KMS-11 (cell line): Measurements from ENCODE around the gene CCT6A.
"Not testable (repeated sequence)": the region's sequence is repeated elsewhere in the genome, so short reads cannot be mapped to it uniquely, and the experiment has no call there.

Experiments
- H2AFZ ChIP-seq: fragments of 200-600 bp; sonication (generic); 2 replicates; pipeline ENCODE4 v1.6.1; 2016; ENCODE audit warnings: antibody characterized with exemption, mixed run types, low read depth
- H3K27ac ChIP-seq: fragments of 200-600 bp; sonication (generic); 2 replicates; pipeline ENCODE4 v1.6.1; 2016; ENCODE audit warnings: mild to moderate bottlenecking, mixed run types
- H3K27me3 ChIP-seq: fragments of 200-600 bp; sonication (generic); 2 replicates; pipeline ENCODE4 v1.6.1; 2017; ENCODE audit warnings: mild to moderate bottlenecking, low read depth, mixed run types, moderate library complexity; ENCODE audit not compliant: insufficient read depth
- H3K36me3 ChIP-seq: fragments of 200-600 bp; sonication (generic); 2 replicates; pipeline ENCODE4 v1.6.1; 2017; ENCODE audit warnings: mild to moderate bottlenecking, mixed run types; ENCODE audit not compliant: insufficient read depth
- H3K4me1 ChIP-seq: fragments of 200-600 bp; sonication (generic); 2 replicates; pipeline ENCODE4 v1.6.1; 2016; ENCODE audit warnings: mild to moderate bottlenecking, low read depth, mixed run types; ENCODE audit not compliant: poor library complexity, severe bottlenecking
- H3K4me2 ChIP-seq: fragments of 200-600 bp; sonication (generic); 2 replicates; pipeline ENCODE4 v1.7.0; 2016; ENCODE audit warnings: mild to moderate bottlenecking, mixed run types
- H3K4me3 ChIP-seq: fragments of 200-600 bp; sonication (generic); IDR thresholded peaks from 2 replicates; pipeline ENCODE4 v1.6.1; 2017; ENCODE audit warnings: low read depth, low read length, mixed read lengths; ENCODE audit not compliant: insufficient read depth
- H3K79me2 ChIP-seq: fragments of 200-600 bp; sonication (generic); 2 replicates; pipeline ENCODE4 v1.6.1; 2016; ENCODE audit warnings: low read depth, mixed run types; ENCODE audit not compliant: insufficient read depth
- H3K9ac ChIP-seq: fragments of 200-600 bp; sonication (generic); 2 replicates; pipeline ENCODE4 v1.6.1; 2016; ENCODE audit warnings: mild to moderate bottlenecking, mixed run types
- H4K20me1 ChIP-seq: fragments of 200-600 bp; sonication (generic); 2 replicates; pipeline ENCODE4 v1.6.1; 2016; ENCODE audit warnings: mild to moderate bottlenecking, mixed run types; ENCODE audit not compliant: insufficient read depth
- TF ChIP-seq, protein P1 (sequence below): fragments of 200-600 bp; sonication (generic); conservative IDR thresholded peaks from 2 replicates; pipeline ENCODE4 v1.6.1; 2017; ENCODE audit warnings: low read depth, mild to moderate bottlenecking, antibody characterized with exemption, low read length, moderate library complexity, mixed read lengths

CCT6A gene

DNA sequence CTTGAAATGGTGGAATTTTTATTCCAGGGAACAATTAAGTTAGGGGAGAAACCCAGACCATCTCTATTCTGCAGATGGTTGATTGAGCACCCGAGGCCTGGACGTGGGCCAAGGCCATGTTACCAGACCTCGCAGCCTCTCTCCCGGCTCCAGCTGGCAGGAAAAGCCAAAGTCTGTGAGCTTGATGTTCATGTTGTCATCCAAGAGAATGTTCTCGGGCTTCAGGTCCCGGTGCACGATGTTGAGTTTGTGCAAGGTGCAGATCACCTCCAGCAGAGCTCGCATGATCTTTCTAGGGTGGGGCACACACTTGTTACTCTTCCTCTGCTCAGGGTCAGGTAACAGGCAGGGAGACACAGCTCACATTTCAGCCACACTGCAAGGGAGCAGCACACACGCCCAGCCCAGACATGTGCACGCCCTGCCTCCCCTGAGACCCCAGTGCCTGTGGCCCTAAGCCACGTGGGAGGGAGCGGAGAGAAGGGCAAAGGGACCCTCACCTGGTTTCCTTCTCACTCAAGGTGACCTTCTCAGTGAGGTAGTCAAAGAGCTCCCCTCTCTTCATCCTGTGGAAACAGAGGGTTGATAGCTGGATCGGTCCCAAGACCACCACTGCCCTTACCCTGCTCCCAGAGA lies 31.7 kb downstream of the CCT6A start:
- no peak overlapping the region for H2AFZ ChIP-seq
- H3K4me3 ChIP-seq = no peak overlapping the region
- H3K9ac ChIP-seq = no peak overlapping the region
- no peaks in the 10 kb centered on the region for H3K36me3 ChIP-seq
- H4K20me1 ChIP-seq = no peaks in the 10 kb centered on the region
- no peak overlapping the region for H3K4me2 ChIP-seq
- no peaks in the 10 kb centered on the region for H3K79me2 ChIP-seq
- peaks cover 5% of the 10 kb centered on the region for H3K4me1 ChIP-seq
- no peaks in the 10 kb centered on the region for H3K27me3 ChIP-seq
- no peak overlapping the region for H3K27ac ChIP-seq
- TF ChIP-seq, protein P1, sequence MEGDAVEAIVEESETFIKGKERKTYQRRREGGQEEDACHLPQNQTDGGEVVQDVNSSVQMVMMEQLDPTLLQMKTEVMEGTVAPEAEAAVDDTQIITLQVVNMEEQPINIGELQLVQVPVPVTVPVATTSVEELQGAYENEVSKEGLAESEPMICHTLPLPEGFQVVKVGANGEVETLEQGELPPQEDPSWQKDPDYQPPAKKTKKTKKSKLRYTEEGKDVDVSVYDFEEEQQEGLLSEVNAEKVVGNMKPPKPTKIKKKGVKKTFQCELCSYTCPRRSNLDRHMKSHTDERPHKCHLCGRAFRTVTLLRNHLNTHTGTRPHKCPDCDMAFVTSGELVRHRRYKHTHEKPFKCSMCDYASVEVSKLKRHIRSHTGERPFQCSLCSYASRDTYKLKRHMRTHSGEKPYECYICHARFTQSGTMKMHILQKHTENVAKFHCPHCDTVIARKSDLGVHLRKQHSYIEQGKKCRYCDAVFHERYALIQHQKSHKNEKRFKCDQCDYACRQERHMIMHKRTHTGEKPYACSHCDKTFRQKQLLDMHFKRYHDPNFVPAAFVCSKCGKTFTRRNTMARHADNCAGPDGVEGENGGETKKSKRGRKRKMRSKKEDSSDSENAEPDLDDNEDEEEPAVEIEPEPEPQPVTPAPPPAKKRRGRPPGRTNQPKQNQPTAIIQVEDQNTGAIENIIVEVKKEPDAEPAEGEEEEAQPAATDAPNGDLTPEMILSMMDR = no peak

DNA sequence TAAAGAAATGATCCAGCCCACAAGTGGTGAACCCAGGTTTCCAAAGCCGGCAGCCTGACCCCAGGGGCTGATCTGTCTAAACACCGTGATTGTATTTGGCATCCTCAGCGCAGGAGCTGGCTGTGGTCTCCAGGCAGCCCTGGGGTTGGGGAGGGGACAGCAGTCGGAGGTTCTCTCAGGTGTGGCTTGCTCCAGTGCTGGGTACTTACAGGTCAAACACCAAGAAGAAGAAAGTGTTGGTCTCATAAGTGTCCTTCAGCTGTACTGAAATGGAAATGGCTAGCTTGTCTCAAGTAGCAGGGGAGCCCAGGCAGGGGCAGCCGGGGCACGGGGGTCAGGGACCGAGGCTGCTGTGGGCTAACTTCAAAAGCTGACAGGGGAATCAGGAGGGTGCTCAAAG lies 35.2 kb downstream of the CCT6A start:
- H3K27me3 ChIP-seq = no peaks in the 10 kb centered on the region
- H3K79me2 ChIP-seq = no peaks in the 10 kb centered on the region
- H3K36me3 ChIP-seq = no peaks in the 10 kb centered on the region
- no peak overlapping the region for H2AFZ ChIP-seq
- H3K4me3 ChIP-seq = no peak overlapping the region
- H3K4me2 ChIP-seq = no peak overlapping the region
- no peaks in the 10 kb centered on the region for H3K4me1 ChIP-seq
- no peaks in the 10 kb centered on the region for H4K20me1 ChIP-seq
- no peak overlapping the region for H3K27ac ChIP-seq
- no peak overlapping the region for H3K9ac ChIP-seq
- TF ChIP-seq, protein P1 = no peak

DNA sequence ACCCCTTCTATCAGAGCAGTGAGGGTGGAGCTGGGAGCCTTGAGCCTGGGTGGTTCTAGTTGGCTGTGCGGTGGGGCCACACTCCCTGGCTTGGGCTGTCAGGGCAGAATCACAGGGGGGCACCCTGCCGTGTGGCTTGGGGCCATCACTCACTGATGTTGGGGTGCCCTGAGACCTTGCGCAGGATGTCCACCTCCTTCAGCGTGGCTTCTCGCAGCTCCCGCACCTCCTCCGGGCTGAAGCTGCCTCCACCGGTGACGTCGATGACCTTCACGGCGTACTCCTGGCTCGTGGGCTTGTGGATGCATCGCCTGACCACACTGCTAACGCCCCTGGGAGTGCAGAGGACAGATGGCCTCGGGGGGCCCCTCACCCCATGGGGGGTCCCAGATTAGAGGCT lies 35.9 kb downstream of the CCT6A start:
- H3K27ac ChIP-seq = no peak overlapping the region
- no peaks in the 10 kb centered on the region for H3K27me3 ChIP-seq
- H2AFZ ChIP-seq = no peak overlapping the region
- H3K79me2 ChIP-seq = no peaks in the 10 kb centered on the region
- TF ChIP-seq, protein P1 = no peak
- no peak overlapping the region for H3K4me2 ChIP-seq
- H3K9ac ChIP-seq = no peak overlapping the region
- H3K4me3 ChIP-seq = no peak overlapping the region
- no peaks in the 10 kb centered on the region for H3K4me1 ChIP-seq
- H4K20me1 ChIP-seq = no peaks in the 10 kb centered on the region
- H3K36me3 ChIP-seq = no peaks in the 10 kb centered on the region

DNA sequence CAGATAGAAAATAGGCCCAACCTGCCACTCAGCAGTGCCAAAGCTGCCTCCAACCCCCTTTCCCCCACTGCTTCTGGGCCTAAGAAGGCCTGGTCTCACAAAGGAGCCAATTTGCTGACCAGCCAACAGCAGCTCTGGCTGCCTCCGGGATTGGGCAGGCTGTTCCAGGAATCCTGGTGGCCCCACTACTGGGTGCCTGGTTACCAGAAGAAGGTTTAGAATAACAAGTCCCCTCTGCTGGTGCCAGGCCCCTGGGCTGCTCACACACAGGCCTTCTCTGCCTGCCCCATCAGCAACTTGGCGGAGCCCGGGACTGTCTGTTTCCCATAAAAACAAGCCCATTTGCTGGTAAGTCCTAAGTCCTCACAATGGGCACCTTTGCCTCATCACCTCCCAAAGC lies 40.0 kb downstream of the CCT6A start:
- no peaks in the 10 kb centered on the region for H3K27me3 ChIP-seq
- H3K27ac ChIP-seq = no peak overlapping the region
- H3K79me2 ChIP-seq = no peaks in the 10 kb centered on the region

DNA sequence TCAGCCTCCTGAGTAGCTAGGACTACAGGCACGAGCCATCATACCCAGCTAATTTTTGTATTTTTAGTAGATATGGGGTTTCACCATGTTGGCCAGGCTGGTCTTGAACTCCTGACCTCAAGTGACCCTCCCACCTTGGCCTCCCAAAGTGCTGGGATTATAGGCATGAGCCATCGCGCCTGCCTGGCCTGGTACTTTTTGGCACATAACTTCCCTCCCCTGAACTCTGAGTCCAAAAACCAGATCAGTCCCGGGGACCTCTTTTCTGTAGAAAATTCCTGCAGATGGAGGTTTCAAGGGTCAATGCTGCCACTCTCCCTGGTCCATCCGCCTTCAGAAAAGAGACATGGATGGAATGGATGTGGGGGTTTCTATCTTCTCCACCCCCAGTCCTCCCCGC lies 40.8 kb downstream of the CCT6A start:
- H3K36me3 ChIP-seq, H2AFZ ChIP-seq, H3K4me2 ChIP-seq, H4K20me1 ChIP-seq, H3K27ac ChIP-seq, H3K4me3 ChIP-seq, H3K27me3 ChIP-seq, H3K9ac ChIP-seq, H3K79me2 ChIP-seq: not testable (repeated sequence)
- peaks cover 15% of the 10 kb centered on the region for H3K4me1 ChIP-seq

More for the DNA sequence above, 40.0 kb downstream of the CCT6A start:
- H3K36me3 ChIP-seq = no peaks in the 10 kb centered on the region
- H3K4me3 ChIP-seq = no peak overlapping the region
- H3K9ac ChIP-seq = no peak overlapping the region
- no peak overlapping the region for H3K4me2 ChIP-seq
- TF ChIP-seq, protein P1 = no peak
- no peaks in the 10 kb centered on the region for H4K20me1 ChIP-seq
- no peak overlapping the region for H2AFZ ChIP-seq
- H3K4me1 ChIP-seq = peaks cover 7% of the 10 kb centered on the region
